Sigmoid colon (tissue), 7 donors: ENCODE results near the gene PPP2R3C. TPM values are rescaled to one million over a fixed set of nuclear protein-coding genes. Genes with fewer than 3 reads are reported as not detected.
A peak's percentile ranks its signal among the peaks of the same experiment; 100 is the strongest.

ENCODE experiments used
- DNase-seq: peaks from one replicate; pipeline ENCODE4 v3.0.0-alpha.2; 2019
- H3K27ac ChIP-seq, 4 donors: fragments of 200-600 bp; sonication (generic); one replicate each; pipeline ENCODE4 v1.5.1; 2016 to 2019; ENCODE audit warnings: mild to moderate bottlenecking in 1 of 4
- H3K27me3 ChIP-seq, 3 donors: fragments of 200-600 bp; sonication (generic); one replicate each; pipeline ENCODE4 v1.5.1; 2019; ENCODE audit warnings: mild to moderate bottlenecking in 1 of 3
- H3K36me3 ChIP-seq, 4 donors: fragments of 200-600 bp; sonication (generic); one replicate each; pipeline ENCODE4 v1.5.1; 2016 to 2019
- H3K4me1 ChIP-seq, 4 donors: fragments of 200-600 bp; sonication (generic); one replicate each; pipeline ENCODE4 v1.5.1; 2017 to 2019
- H3K4me3 ChIP-seq, 4 donors: fragments of 200-600 bp; sonication (generic); one replicate each; pipeline ENCODE4 v1.5.1; 2017 to 2019; ENCODE audit warnings: mild to moderate bottlenecking in 2 of 4, moderate library complexity in 1 of 4
- H3K9me3 ChIP-seq, 4 donors: fragments of 200-600 bp in 3 of 4; sonication (generic) in 3 of 4; one replicate each; pipeline versions ENCODE4 v1.5.1 to v1.6.1; 2013 to 2019
- EP300 ChIP-seq, 4 donors: sonication (generic); formaldehyde crosslinking; IDR thresholded peaks; one replicate each; pipeline ENCODE4 v1.6.1; 2017; ENCODE audit warnings: antibody characterized with exemption in 4 of 4
- POLR2A ChIP-seq, 2 donors: fragments of 450-650 bp; IDR thresholded peaks; one replicate each; pipeline ENCODE4 v1.6.1; 2016; ENCODE audit warnings: antibody characterized with exemption in 2 of 2, mild to moderate bottlenecking in 2 of 2, moderate library complexity in 2 of 2
- POLR2AphosphoS5 ChIP-seq, 4 donors: sonication (generic); formaldehyde crosslinking; IDR thresholded peaks; one replicate each; pipeline ENCODE4 v1.6.1; 2017; ENCODE audit warnings: antibody characterized with exemption in 4 of 4
- WGBS, 2 donors: extraction: QIAGEN DNeasy Blood & Tissue Kit; methylation state at CpG; one replicate each; pipeline ENCODE4 v1.1.7; 2013; 5-methylcytosine and 5-hydroxymethylcytosine counted together
- intact Hi-C: fragments of 100-400 bp; cut with DNase I; formaldehyde crosslinking; loops from one replicate; pipeline ENCODE4 v1.15.1; 2023
- polyA plus RNA-seq, 3 donors: library from polyadenylated mRNA; stranded (reverse); fragments of 200-250 nt; gene quantifications; one replicate each; pipeline ENCODE4 v1.2.3, GENCODE V29; 2013
- total RNA-seq, 4 donors: library from RNA; depleted of rRNA; stranded (reverse); fragments of >200 nt; gene quantifications; one replicate each; pipeline ENCODE4 v1.1.0, GENCODE V29; 2016
- TF ChIP-seq, protein P1 (sequence below), 4 experiments: fragments of 450-650 bp in 3 of 4; fragments of 200-600 bp in 1 of 4; IDR thresholded peaks; one replicate each; pipeline ENCODE4 v1.5.1; 2016 to 2019; ENCODE audit warnings: antibody characterized with exemption in 4 of 4, mild to moderate bottlenecking in 3 of 4, moderate library complexity in 2 of 4
- donor health status: healthy with polysubstance abuse.
- donor health status: Bipolar disorder and iron deficiency.
- donor health status: healthy.

The PPP2R3C gene
- total and polyA plus RNA-seq, 7 donors: 22.1 to 50.9 (median 42.5) TPM

DNA sequence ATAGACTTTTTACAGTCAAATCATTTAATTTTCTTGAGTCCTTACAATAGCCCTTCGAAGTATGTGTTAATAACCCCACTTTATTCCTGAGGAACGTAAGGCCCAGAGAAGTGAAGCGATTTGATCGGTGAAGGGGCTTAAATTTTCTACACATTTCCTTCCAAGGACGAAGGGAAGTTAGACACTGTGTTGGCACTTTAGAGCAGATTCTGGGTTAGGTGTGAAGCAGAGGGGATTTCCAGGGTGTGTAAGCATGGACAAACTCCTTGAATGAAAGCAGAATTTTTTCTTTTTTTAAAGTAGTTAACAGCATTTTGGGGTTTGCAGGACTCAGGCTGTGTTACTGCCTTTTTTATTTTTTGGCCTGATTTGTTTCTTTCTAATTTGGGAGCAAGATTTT, 39.4 kb upstream of the PPP2R3C start:
- DNase-seq: no peak
- Histone ChIP-seq H3K27me3 (no peaks in the 10 kb centered on the region), H3K36me3 (peaks cover 0 to 6% (median 0%) of the 10 kb centered on the region in 4 donors), H3K4me1 (no peaks in the 10 kb centered on the region), H3K4me3 (no peak overlapping the region), H3K27ac (no peak overlapping the region), H3K9me3 (no peaks in the 10 kb centered on the region)
- intact Hi-C loops: no loop called here
- 70 to 80% methylated on average over 5 of the region's 5 CpGs for WGBS, 2 donors
- TF ChIP-seq POLR2A (IDR thresholded peaks at IDR 0.05): no peak

DNA sequence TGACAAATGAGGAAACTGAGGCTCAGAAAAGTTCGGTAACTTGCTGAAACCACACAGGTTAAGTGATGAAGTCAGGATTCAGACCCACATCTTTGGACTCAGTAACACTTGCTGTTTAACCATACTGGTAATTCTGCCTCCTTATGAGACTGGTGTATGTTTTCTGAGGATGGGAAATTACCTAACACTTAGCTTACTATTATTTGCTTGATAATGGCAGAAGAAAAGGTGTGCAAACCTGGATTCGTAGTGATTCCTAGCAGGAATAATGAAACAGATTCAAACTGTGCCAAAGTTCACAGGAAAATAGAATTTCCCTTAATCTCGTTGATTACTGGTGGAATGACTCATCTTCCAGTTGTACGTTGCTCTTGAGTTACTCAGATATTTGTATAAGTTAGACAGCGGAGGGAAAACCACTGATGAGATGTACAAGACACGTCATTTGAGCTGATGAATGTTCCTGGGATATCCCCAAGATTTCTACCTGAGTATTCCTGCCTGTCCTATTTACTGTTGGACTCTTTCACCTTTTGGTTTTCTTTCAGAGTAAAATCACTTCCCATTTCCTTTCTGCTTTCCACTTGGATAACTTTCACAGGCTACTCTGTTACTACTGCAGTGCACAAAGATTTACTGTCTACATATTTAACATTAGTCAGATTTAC, 38.1 kb upstream of the PPP2R3C start:
- Histone ChIP-seq H3K9me3 (no peaks in the 10 kb centered on the region), H3K4me1 (no peaks in the 10 kb centered on the region), H3K36me3 (peaks cover 0 to 6% (median 0%) of the 10 kb centered on the region in 4 donors), H3K4me3 (no peak overlapping the region), H3K27ac (no peak overlapping the region), H3K27me3 (no peaks in the 10 kb centered on the region)
- 17 to 54% methylated on average over 6 of the region's 6 CpGs for WGBS, 2 donors
- peak in 1 of 4 donors; percentile 39 for TF ChIP-seq POLR2AphosphoS5 (IDR thresholded peaks at IDR 0.05)
- no peak for TF ChIP-seq EP300 (IDR thresholded peaks at IDR 0.05)
- no peak for DNase-seq
- intact Hi-C loops: no loop called here

DNA sequence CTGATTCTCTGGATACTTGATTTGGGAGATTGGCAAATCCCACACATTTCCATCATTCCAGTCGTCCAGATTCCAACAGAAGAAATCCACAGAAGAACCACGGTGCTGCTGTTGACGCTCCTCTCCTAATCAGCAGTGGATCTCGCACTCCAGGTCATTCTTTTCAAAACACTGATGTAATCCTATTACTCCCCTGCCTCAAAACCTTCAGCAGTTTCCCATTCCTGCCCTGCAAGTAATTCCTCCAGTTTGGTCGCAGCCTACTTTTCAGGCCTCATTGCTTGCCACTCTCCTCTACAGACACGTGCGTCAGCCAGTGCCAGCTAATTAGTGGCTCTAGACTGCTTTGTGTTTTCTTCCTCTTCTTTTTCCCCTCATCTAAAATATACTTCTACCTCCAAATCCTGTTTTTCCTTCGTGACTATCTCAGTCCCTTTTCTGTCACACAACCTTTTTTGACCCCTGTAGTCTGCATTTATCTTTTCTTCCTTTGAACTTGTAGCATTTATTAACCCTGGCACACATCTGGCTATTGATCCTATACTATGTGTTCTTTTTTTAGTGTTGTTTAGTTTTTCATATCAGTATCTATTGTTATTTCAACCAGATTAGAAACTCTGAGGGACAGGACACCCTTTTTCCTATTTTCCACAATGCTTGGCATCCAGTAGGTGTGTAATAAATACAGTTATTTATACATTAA, 37.3 kb upstream of the PPP2R3C start:
- no peaks in the 10 kb centered on the region for H3K4me1 ChIP-seq
- 90 to 93% methylated on average over 8 of the region's 8 CpGs for WGBS, 2 donors
- DNase-seq: no peak
- H3K36me3 ChIP-seq: peaks cover 0 to 6% (median 0%) of the 10 kb centered on the region in 4 donors
- no peak overlapping the region for H3K27ac ChIP-seq
- no peaks in the 10 kb centered on the region for H3K27me3 ChIP-seq
- no peak for TF ChIP-seq POLR2A (IDR thresholded peaks at IDR 0.05)
- no peak for TF ChIP-seq EP300 (IDR thresholded peaks at IDR 0.05)
- no peak for TF ChIP-seq POLR2AphosphoS5 (IDR thresholded peaks at IDR 0.05)
- TF ChIP-seq, protein P1, sequence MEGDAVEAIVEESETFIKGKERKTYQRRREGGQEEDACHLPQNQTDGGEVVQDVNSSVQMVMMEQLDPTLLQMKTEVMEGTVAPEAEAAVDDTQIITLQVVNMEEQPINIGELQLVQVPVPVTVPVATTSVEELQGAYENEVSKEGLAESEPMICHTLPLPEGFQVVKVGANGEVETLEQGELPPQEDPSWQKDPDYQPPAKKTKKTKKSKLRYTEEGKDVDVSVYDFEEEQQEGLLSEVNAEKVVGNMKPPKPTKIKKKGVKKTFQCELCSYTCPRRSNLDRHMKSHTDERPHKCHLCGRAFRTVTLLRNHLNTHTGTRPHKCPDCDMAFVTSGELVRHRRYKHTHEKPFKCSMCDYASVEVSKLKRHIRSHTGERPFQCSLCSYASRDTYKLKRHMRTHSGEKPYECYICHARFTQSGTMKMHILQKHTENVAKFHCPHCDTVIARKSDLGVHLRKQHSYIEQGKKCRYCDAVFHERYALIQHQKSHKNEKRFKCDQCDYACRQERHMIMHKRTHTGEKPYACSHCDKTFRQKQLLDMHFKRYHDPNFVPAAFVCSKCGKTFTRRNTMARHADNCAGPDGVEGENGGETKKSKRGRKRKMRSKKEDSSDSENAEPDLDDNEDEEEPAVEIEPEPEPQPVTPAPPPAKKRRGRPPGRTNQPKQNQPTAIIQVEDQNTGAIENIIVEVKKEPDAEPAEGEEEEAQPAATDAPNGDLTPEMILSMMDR (IDR thresholded peaks at IDR 0.05): no peak
- H3K4me3 ChIP-seq: no peak overlapping the region
- intact Hi-C loops: no loop called here
- H3K9me3 ChIP-seq: no peaks in the 10 kb centered on the region

DNA sequence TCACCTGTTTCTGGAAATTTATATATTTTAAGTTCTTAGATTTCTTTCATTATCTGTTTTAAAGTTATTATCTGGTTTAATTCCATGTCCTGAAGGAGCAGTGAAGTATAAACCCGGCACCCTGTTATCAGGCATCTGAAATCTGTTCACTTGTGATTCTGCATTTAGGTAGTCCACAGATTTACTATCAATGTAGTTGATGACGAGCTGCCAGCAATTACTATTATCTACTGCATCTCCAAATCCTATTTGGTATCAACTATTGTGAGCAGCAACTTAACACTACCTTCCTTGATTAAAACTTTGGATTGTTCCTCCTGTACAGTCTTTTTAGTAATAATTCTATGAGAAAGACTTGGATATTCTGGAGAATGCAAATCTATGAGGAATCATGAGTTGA, 36.7 kb upstream of the PPP2R3C start:
- H3K4me1 ChIP-seq: no peaks in the 10 kb centered on the region
- H3K27me3 ChIP-seq: no peaks in the 10 kb centered on the region
- no peak overlapping the region for H3K27ac ChIP-seq
- no peak for TF ChIP-seq POLR2A (IDR thresholded peaks at IDR 0.05)
- TF ChIP-seq, protein P1 (IDR thresholded peaks at IDR 0.05): no peak
- no peak for TF ChIP-seq POLR2AphosphoS5 (IDR thresholded peaks at IDR 0.05)
- TF ChIP-seq EP300 (IDR thresholded peaks at IDR 0.05): no peak
- H3K4me3 ChIP-seq: no peak overlapping the region
- intact Hi-C loops: no loop called here
- 97% methylated on average over 2 of the region's 2 CpGs for WGBS, 2 donors
- peaks cover 0 to 6% (median 0%) of the 10 kb centered on the region in 4 donors for H3K36me3 ChIP-seq
- no peak for DNase-seq
- H3K9me3 ChIP-seq: no peaks in the 10 kb centered on the region

DNA sequence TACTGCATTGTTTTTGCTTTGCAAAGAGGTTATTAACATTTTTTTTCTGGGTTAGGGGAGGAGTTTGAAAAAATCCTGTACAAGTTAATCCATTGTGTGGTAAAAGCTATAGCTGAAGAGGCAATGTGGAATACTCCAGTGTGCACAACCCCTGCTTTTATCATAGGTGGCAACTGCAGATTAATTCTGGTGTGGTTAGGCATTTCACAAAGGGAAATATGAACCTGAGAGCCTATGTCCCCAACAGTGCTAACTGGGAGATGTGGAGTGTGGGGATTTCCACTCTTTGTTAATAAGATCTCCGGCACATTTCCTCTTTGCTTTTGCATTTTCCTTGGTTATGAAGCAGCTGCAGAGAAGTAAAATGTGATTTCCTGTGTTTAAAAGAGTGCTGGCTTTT, 34.2 kb upstream of the PPP2R3C start:
- H3K4me3 ChIP-seq: no peak overlapping the region
- H3K36me3 ChIP-seq: peaks cover 0 to 6% (median 0%) of the 10 kb centered on the region in 4 donors
- TF ChIP-seq EP300 (IDR thresholded peaks at IDR 0.05) (no peak), POLR2AphosphoS5 (IDR thresholded peaks at IDR 0.05) (no peak), POLR2A (IDR thresholded peaks at IDR 0.05) (no peak)
- TF ChIP-seq, protein P1 (IDR thresholded peaks at IDR 0.05): no peak
- no peaks in the 10 kb centered on the region for H3K9me3 ChIP-seq
- WGBS, 2 donors: 9% methylated on average over 1 of the region's 1 CpG
- no peaks in the 10 kb centered on the region for H3K27me3 ChIP-seq
- H3K4me1 ChIP-seq: no peaks in the 10 kb centered on the region
- intact Hi-C loops: no loop called here
- DNase-seq: no peak
- no peak overlapping the region for H3K27ac ChIP-seq
